B cell (primary cell): ENCODE results near the gene PLK3. TPM values are rescaled to one million over a fixed set of nuclear protein-coding genes. Genes with fewer than 3 reads are reported as not detected.

Experiments used
- ATAC-seq: fragments of 200-7000 bp; cut with Tn5 transposase; one replicate; pipeline ENCODE4 v1.10.0; 2021; ENCODE audit warnings: low read depth, mild to moderate bottlenecking, moderate number of reproducible peaks, moderate library complexity
- CTCF ChIA-PET: fragments of 350-600 bp; sonication (Branson Sonifier 250); formaldehyde crosslinking; loops from one replicate; lab custom pipeline; 2021; ENCODE audit warnings: antibody characterized with exemption, inconsistent platforms; lab: Charles Lee
- POLR2A ChIA-PET: fragments of 350-600 bp; sonication (Branson Sonifier 250); formaldehyde crosslinking; loops from one replicate; lab custom pipeline; 2021; ENCODE audit warnings: antibody characterized with exemption; lab: Charles Lee
- DNase-seq: peaks from one replicate; pipeline ENCODE4 v3.0.0; 2013
- H2AFZ ChIP-seq: 2 replicates; pipeline ENCODE4 v1.6.1; 2012; ENCODE audit warnings: mild to moderate bottlenecking, low read depth, low read length; ENCODE audit not compliant: insufficient read depth, poor library complexity, severe bottlenecking
- H3K27ac ChIP-seq, 2 donors: 1 replicate in 1 of 2; 2 replicates in 1 of 2; pipeline ENCODE4 v1.5.1; 2012 to 2013; ENCODE audit warnings: low read length in 2 of 2, mild to moderate bottlenecking in 2 of 2, moderate library complexity in 1 of 2
- H3K27me3 ChIP-seq, 4 experiments: fragments of 200-600 bp in 1 of 4; sonication (generic) in 1 of 4; replicated peaks in 1 of 4; 1 replicate in 2 of 4; 2 replicates in 2 of 4; pipeline versions ENCODE4 v1.6.1 to v1.7.0; 2013 to 2016; ENCODE audit warnings: low read length in 3 of 4, mild to moderate bottlenecking in 2 of 4, mixed read lengths in 1 of 4, moderate library complexity in 1 of 4; ENCODE audit not compliant: insufficient read depth in 4 of 4, control insufficient read depth in 3 of 4; ENCODE audit errors: control extremely low read depth in 1 of 4
- H3K36me3 ChIP-seq, 2 experiments: replicated peaks in 1 of 2; 1 replicate in 1 of 2; 2 replicates in 1 of 2; pipeline versions ENCODE4 v1.6.1 to v1.7.1; 2013; ENCODE audit warnings: low read length in 1 of 2; ENCODE audit not compliant: insufficient read depth in 2 of 2, control insufficient read depth in 1 of 2; ENCODE audit errors: control extremely low read depth in 1 of 2, extremely low read depth in 1 of 2
- H3K4me1 ChIP-seq, 2 donors: fragments of 200-600 bp in 1 of 2; sonication (generic) in 1 of 2; 1 replicate in 1 of 2; 2 replicates in 1 of 2; pipeline versions ENCODE4 v1.5.1 to v1.6.1; 2013 to 2017; ENCODE audit warnings: low read length in 2 of 2; ENCODE audit not compliant: control insufficient read depth in 2 of 2, insufficient read depth in 2 of 2
- H3K4me2 ChIP-seq: replicated peaks from 2 replicates; pipeline ENCODE3; 2012; ENCODE audit warnings: mild to moderate bottlenecking, low read depth, low read length; ENCODE audit not compliant: poor library complexity, severe bottlenecking
- H3K4me3 ChIP-seq, 5 experiments: fragments of 200-600 bp in 1 of 5; sonication (generic) in 1 of 5; 1 replicate in 3 of 5; 2 replicates in 2 of 5; pipeline versions ENCODE4 v1.5.1 to v1.7.0; 2011 to 2016; ENCODE audit warnings: low read length in 4 of 5, mild to moderate bottlenecking in 4 of 5, low read depth in 2 of 5, control low read depth in 1 of 5, moderate library complexity in 1 of 5; ENCODE audit not compliant: insufficient read depth in 1 of 5; ENCODE audit errors: control extremely low read depth in 1 of 5, extremely low read depth in 1 of 5
- H3K79me2 ChIP-seq: fragments of 200-600 bp; sonication (generic); one replicate; pipeline ENCODE4 v1.6.0; 2016; ENCODE audit warnings: low read length; ENCODE audit not compliant: control insufficient read depth, insufficient read depth
- H3K9ac ChIP-seq: fragments of 200-600 bp; sonication (generic); 2 replicates; pipeline ENCODE4 v1.6.1; 2017; ENCODE audit warnings: mild to moderate bottlenecking, low read length, moderate library complexity
- H3K9me3 ChIP-seq, 3 donors: one replicate each; pipeline versions ENCODE4 v1.6.1 to v1.7.1; 2013; ENCODE audit warnings: low read length in 2 of 3; ENCODE audit not compliant: control insufficient read depth in 2 of 3, insufficient read depth in 1 of 3; ENCODE audit errors: control extremely low read depth in 1 of 3
- H4K20me1 ChIP-seq: 2 replicates; pipeline ENCODE4 v1.6.0; 2012; ENCODE audit warnings: mild to moderate bottlenecking, low read length; ENCODE audit not compliant: insufficient read depth, control insufficient read depth, poor library complexity, severe bottlenecking
- H3K27ac Mint-ChIP-seq: one replicate; pipeline ENCODE4 v1.8.0; 2021; ENCODE audit warnings: mixed read lengths
- H3K27me3 Mint-ChIP-seq: one replicate; pipeline ENCODE4 v1.8.0; 2021; ENCODE audit warnings: mixed read lengths
- H3K4me1 Mint-ChIP-seq: one replicate; pipeline ENCODE4 v1.8.0; 2021; ENCODE audit warnings: mixed read lengths
- H3K4me3 Mint-ChIP-seq: one replicate; pipeline ENCODE4 v1.8.0; 2021; ENCODE audit warnings: mixed read lengths
- H3K9me3 Mint-ChIP-seq: one replicate; pipeline ENCODE4 v1.8.0; 2022; ENCODE audit warnings: mixed read lengths; ENCODE audit not compliant: insufficient read depth
- EZH2 ChIP-seq: IDR thresholded peaks from 2 replicates; pipeline ENCODE4 v1.6.1; 2012; ENCODE audit warnings: borderline replicate concordance, low read depth, mild to moderate bottlenecking, moderate library complexity, low read length; ENCODE audit not compliant: insufficient read depth, poor library complexity, severe bottlenecking
- WGBS: methylation state at CpG from one replicate; pipeline ENCODE4 v1.1.5; 2013; ENCODE audit warnings: missing lambda C conversion rate; ENCODE audit not compliant: insufficient coverage; 5-methylcytosine and 5-hydroxymethylcytosine counted together
- intact Hi-C: fragments of 100-400 bp; cut with micrococcal nuclease; formaldehyde crosslinking; loops from one replicate; pipeline ENCODE4 v1.10.0; 2022
- polyA plus RNA-seq: library from polyadenylated mRNA; depleted of rRNA; stranded (reverse); fragments of >200 nt; gene quantifications from 2 replicates; pipeline ENCODE4 v1.2.3, GENCODE V29; 2012
- total RNA-seq, 2 donors: library from RNA; stranded (reverse); fragments of 120-200 nt in 1 of 2; gene quantifications; 1 replicate in 1 of 2; 2 replicates in 1 of 2; pipeline versions ENCODE4 v1.2.3 to v1.2.4, GENCODE V29; 2013 to 2022
- TF ChIP-seq, protein P1 (sequence below): fragments of 200-600 bp; IDR thresholded peaks from one replicate; pipeline ENCODE4 v1.8.0; 2022; ENCODE audit warnings: antibody characterized with exemption, mild to moderate bottlenecking

PLK3 gene
- total and polyA plus RNA-seq, 2 donors (not counting 1 experiment from before 2014, with no cell fraction given), result 35.9 to 93.5 TPM

DNA sequence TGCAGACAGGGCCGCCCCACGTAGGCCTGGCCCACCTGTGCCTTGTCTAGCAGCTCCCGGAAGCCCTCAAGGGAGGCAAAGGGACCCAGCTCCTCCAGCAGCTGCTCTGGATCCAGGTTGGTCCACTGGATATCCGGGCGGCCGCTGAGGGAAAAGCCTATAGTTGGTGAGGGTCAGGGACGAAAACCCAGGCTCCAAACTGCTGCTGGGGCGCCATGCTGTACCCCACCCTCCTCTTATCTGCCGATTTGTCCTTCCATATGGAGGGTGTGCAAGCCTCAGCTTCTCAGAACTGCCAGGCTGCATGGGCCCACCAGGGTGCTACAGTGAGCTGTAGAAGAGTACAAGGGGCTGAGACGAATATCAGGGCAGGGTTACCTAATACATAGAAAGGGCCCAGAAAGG is 30.7 kb downstream of the PLK3 start:
- no peak for ATAC-seq
- Histone ChIP-seq H3K9ac (no peak overlapping the region), H3K4me2 (no peak overlapping the region), H4K20me1 (no peaks in the 10 kb centered on the region), H3K4me1 (peaks cover 0 to 3% of the 10 kb centered on the region in 2 donors), H3K27me3 (no peaks in the 10 kb centered on the region), H3K9me3 (peaks cover 0 to 4% (median 0%) of the 10 kb centered on the region in 3 donors), H3K79me2 (no peaks in the 10 kb centered on the region), H3K4me3 (no peak overlapping the region), H3K36me3 (no peaks in the 10 kb centered on the region), H3K27ac (no peak overlapping the region), H2AFZ (no peak overlapping the region)
- Mint-ChIP-seq H3K27ac (no peak overlapping the region), H3K27me3 (no peaks in the 10 kb centered on the region), H3K9me3 (no peaks in the 10 kb centered on the region), H3K4me3 (no peak overlapping the region), H3K4me1 (peaks cover 6% of the 10 kb centered on the region)
- 92% methylated on average over 5 of the region's 10 CpGs for WGBS
- CTCF ChIA-PET, result no interaction called here
- intact Hi-C loops, result no loop called here
- DNase-seq, result no peak
- POLR2A ChIA-PET, result interaction anchor here (0.9 kb wide), 1 partner anchor 8 kb away, joined by 3 read pairs; no protein-coding TSS in a partner anchor
- TF ChIP-seq, protein P1, sequence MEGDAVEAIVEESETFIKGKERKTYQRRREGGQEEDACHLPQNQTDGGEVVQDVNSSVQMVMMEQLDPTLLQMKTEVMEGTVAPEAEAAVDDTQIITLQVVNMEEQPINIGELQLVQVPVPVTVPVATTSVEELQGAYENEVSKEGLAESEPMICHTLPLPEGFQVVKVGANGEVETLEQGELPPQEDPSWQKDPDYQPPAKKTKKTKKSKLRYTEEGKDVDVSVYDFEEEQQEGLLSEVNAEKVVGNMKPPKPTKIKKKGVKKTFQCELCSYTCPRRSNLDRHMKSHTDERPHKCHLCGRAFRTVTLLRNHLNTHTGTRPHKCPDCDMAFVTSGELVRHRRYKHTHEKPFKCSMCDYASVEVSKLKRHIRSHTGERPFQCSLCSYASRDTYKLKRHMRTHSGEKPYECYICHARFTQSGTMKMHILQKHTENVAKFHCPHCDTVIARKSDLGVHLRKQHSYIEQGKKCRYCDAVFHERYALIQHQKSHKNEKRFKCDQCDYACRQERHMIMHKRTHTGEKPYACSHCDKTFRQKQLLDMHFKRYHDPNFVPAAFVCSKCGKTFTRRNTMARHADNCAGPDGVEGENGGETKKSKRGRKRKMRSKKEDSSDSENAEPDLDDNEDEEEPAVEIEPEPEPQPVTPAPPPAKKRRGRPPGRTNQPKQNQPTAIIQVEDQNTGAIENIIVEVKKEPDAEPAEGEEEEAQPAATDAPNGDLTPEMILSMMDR, result no peak
- no peak for TF ChIP-seq EZH2

DNA sequence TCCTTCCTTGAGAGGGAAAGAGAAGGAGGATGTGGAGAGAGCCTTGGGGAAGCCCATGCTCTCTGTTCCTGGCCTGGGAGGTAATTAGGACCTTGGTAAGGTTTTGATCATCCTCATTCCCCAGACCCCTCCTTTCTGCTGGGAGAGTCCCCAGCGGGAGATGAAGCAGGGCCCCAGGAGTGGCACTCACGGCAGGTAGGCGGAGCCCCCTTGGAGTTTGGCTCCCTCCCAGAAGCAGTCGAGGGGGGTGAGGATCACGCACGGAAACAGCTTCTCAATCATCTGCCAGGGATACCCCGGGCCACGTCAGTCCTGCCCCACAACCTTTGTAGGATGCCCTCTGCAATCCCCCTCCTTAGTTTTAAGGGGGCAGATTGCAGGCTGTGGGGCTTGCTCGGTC is 31.3 kb downstream of the PLK3 start:
- H3K27me3 Mint-ChIP-seq, result no peaks in the 10 kb centered on the region
- Histone ChIP-seq H4K20me1 (no peaks in the 10 kb centered on the region), H3K36me3 (no peaks in the 10 kb centered on the region), H3K27me3 (no peaks in the 10 kb centered on the region), H2AFZ (no peak overlapping the region), H3K79me2 (no peaks in the 10 kb centered on the region), H3K4me1 (peaks cover 0 to 7% of the 10 kb centered on the region in 2 donors), H3K4me3 (no peak overlapping the region), H3K27ac (no peak overlapping the region), H3K4me2 (no peak overlapping the region), H3K9ac (no peak overlapping the region), H3K9me3 (peaks cover 0 to 4% (median 0%) of the 10 kb centered on the region in 3 donors)
- no peak for TF ChIP-seq EZH2
- TF ChIP-seq, protein P1, result no peak
- ATAC-seq (no peak), DNase-seq (no peak)
- CTCF ChIA-PET, result no interaction called here
- 64% methylated on average over 8 of the region's 9 CpGs for WGBS
- POLR2A ChIA-PET, result no interaction called here
- H3K9me3 Mint-ChIP-seq, result no peaks in the 10 kb centered on the region
- H3K27ac Mint-ChIP-seq, result no peak overlapping the region
- peaks cover 9% of the 10 kb centered on the region for H3K4me1 Mint-ChIP-seq
- intact Hi-C loops, result no loop called here
- H3K4me3 Mint-ChIP-seq, result no peak overlapping the region
